ENCODE results near the gene PCDHGA11. TPM values are rescaled to one million over a fixed set of nuclear protein-coding genes. Genes with fewer than 3 reads are reported as not detected.
"Not testable (repeated sequence)": the region's sequence is repeated elsewhere in the genome, so short reads cannot be mapped to it uniquely, and the experiment has no call there.

Gene PCDHGA11
- total RNA-seq (ENCODE audit: insufficient read depth, low replicate concordance) = 7.9 TPM

DNA sequence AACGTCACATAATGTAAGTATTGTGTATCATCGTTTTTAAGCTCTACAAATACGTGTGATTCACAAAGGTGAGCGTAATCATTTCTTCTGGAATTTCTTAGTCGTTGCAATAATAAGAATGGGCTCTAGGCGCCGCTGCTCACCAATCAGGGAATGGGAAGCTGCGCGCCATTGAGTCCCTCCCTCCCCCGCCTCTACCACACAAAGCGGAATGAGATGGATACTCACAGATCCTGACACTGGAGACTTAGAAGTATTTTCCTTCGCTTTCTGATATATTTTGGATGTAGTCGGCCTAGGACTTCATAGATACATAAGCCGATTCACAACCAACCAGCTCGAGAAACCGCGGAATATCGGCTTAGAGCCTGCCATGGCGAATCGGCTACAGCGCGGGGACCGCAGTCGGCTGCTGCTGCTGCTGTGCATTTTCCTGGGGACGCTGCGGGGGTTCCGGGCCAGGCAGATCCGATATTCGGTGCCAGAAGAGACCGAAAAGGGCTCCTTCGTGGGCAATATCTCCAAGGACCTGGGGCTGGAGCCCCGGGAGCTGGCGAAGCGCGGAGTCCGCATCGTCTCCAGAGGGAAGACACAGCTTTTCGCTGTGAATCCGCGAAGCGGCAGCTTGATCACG is at the start of gene PCDHGA11:
PCDHGA11 (plus strand) TSS at position 197 of the 634 bp plus-strand sequence; CDS start at position 374, 177 bp downstream.
- DNase-seq (ENCODE audit: low spot score) = peak; percentile 21

DNA sequence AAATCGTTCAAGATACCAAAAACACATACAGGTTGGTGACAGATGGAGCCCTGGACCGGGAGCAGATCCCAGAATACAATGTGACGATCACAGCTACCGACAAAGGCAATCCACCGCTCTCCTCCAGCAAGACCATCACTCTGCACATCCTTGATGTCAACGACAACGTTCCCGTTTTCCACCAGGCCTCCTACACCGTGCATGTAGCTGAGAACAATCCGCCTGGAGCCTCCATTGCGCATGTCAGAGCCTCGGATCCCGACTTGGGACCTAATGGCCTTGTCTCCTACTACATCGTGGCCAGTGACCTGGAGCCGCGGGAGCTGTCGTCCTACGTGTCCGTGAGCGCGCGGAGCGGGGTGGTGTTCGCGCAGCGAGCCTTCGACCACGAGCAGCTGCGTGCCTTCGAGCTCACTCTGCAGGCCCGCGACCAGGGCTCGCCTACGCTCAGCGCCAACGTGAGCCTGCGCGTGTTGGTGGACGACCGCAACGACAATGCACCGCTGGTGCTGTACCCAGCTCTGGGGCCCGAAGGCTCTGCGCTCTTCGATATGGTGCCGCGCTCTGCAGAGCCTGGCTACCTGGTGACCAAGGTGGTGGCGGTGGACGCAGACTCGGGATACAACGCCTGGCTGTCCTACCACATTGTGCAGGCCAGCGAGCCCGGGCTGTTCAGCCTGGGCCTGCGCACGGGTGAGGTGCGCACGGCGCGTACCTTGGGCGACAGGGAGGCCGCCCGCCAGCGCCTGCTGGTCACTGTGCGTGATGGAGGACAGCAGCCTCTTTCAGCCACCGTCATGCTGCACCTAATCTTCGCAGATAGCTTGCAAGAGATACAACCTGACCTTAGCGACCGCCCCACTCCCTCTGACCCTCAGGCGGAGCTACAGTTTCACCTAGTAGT is 49.0 kb upstream of the PCDHGA11 start:
- no peak for DNase-seq (ENCODE audit: low spot score)

DNA sequence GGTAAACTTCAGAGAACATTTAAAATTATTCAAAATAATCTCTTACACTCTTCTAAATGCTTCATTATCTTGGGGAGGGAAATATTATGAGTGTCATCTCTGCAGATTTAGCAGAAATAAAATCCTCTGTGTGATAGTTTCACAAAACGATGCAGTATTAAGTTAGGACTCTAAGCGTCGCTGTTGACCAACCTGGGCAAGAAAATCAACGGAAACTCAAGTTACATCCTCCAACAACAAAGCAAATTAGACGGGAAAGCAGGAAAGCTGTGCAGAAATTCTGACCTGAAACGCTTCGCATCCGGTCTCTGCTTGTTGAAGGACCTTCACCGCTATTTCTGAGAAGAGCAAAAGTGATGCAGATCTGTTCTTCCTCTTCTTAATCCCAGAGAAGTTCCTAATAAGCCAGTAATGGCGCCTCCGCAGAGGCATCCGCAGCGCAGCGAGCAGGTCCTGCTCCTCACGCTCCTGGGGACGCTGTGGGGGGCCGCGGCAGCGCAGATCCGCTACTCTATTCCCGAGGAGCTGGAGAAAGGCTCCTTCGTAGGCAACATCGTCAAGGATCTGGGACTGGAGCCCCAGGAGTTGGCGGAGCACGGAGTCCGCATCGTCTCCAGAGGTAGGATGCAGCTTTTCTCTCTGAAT is 47.1 kb upstream of the PCDHGA11 start, which contains the start of gene PCDHGA6:
PCDHGA6 (plus strand) TSS at position 219 of the 645 bp plus-strand sequence; CDS start at position 412, 193 bp downstream.
- peak; percentile 7 for DNase-seq (ENCODE audit: low spot score)

DNA sequence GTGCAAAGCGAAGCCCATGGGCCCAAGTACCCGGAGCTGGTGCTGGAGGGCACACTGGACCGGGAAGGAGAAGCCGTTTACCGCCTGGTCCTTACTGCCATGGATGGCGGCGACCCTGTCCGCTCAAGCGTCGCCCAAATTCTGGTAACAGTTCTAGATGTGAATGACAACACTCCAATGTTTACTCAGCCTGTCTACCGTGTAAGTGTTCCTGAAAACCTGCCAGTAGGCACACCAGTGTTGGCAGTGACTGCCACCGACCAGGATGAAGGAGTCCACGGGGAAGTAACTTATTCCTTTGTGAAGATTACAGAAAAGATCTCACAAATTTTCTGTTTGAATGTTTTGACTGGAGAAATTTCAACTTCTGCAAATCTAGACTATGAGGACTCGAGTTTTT is 46.2 kb upstream of the PCDHGA11 start:
- no peak for DNase-seq (ENCODE audit: low spot score)

DNA sequence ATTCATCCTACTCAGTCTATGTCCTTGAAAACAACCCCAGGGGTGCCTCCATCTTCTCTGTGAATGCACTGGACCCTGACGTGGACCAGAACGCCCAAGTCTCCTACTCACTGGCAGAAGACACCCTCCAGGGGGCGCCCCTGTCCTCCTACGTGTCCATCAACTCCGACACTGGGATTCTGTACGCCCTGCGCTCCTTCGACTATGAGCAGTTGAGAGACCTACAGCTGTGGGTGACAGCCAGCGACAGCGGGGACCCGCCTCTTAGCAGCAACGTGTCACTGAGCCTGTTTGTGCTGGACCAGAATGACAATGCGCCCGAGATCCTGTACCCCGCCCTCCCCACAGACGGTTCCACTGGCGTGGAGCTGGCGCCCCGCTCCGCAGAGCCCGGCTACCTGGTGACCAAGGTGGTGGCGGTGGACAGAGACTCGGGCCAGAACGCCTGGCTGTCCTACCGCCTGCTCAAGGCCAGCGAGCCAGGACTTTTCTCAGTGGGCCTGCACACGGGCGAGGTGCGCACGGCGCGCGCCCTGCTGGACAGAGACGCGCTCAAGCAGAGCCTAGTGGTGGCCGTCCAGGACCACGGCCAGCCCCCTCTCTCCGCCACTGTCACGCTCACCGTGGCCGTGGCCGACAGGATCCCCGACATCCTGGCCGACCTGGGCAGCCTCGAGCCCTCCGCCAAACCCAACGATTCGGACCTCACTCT is 45.3 kb upstream of the PCDHGA11 start:
- DNase-seq (ENCODE audit: low spot score) = not testable (repeated sequence)

DNA sequence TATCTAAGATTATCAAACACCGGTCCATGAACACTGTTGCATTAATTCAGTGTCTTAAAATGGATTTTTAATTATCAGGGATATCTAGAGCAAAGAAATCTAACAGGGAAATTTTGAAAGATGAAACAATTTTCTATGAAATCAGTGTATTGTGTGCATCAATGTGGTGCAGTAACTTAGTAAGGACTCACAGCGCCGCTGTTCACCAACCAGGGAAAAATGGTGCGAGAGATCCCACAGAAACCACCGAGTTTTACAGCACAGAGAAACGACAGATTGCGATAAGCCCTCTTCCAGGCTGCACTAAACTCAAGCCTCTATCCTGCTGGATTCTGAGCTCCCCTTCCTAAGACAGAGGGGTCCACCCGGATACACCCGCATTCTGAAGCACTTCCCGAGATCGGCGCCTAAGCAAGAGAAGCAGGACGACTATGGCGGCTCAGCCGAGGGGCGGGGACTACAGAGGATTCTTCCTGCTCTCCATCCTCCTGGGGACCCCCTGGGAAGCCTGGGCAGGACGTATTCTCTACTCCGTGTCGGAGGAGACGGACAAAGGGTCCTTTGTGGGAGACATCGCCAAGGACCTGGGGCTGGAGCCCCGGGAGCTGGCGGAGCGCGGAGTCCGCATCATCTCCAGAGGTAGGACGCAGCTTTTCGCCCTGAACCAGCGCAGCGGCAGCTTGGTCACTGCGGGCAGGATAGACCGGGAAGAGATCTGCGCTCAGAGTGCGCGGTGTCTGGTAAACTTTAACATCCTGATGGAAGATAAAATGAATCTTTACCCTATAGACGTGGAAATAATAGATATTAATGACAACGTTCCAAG is 38.2 kb upstream of the PCDHGA11 start, which contains the start of gene PCDHGA7:
PCDHGA7 (plus strand) TSS at position 274 of the 826 bp plus-strand sequence; CDS start at position 432, 158 bp downstream.
- DNase-seq (ENCODE audit: low spot score) = no peak

DNA sequence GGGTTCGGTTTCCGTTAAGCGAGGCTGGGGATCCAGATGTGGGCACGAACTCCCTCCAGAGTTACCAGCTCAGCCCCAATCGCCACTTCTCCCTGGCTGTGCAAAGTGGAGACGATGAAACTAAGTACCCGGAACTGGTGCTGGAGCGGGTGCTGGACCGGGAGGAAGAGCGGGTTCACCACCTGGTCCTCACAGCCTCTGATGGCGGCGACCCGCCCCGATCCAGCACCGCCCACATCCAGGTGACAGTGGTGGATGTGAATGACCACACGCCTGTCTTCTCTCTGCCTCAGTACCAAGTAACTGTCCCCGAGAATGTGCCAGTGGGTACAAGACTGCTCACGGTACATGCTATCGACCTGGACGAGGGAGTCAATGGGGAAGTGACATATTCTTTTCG is 37.5 kb upstream of the PCDHGA11 start:
- DNase-seq (ENCODE audit: low spot score) = no peak

DNA sequence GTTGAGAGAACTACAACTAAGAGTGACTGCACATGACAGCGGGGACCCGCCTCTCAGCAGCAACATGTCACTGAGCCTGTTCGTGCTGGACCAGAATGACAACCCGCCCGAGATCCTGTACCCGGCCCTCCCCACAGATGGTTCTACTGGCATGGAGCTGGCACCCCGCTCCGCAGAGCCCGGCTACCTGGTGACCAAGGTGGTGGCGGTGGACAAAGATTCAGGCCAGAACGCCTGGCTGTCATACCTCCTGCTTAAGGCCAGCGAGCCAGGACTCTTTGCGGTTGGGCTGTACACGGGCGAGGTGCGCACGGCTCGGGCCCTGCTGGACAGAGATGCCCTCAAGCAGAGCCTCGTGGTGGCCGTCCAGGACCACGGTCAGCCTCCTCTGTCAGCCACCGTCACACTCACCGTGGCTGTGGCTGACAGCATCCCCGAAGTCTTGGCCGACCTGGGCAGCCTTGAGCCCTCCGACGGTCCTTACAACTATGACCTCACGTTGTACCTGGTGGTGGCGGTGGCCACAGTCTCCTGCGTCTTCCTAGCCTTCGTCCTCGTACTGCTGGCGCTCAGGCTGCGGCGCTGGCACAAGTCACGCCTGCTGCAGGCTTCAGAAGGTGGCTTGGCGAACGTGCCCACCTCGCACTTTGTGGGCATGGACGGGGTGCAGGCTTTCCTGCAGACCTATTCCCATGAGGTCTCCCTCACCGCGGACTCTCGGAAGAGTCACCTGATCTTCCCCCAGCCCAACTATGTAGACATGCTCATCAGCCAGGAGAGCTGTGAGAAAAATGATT is 36.2 kb upstream of the PCDHGA11 start:
- DNase-seq (ENCODE audit: low spot score) = no peak

DNA sequence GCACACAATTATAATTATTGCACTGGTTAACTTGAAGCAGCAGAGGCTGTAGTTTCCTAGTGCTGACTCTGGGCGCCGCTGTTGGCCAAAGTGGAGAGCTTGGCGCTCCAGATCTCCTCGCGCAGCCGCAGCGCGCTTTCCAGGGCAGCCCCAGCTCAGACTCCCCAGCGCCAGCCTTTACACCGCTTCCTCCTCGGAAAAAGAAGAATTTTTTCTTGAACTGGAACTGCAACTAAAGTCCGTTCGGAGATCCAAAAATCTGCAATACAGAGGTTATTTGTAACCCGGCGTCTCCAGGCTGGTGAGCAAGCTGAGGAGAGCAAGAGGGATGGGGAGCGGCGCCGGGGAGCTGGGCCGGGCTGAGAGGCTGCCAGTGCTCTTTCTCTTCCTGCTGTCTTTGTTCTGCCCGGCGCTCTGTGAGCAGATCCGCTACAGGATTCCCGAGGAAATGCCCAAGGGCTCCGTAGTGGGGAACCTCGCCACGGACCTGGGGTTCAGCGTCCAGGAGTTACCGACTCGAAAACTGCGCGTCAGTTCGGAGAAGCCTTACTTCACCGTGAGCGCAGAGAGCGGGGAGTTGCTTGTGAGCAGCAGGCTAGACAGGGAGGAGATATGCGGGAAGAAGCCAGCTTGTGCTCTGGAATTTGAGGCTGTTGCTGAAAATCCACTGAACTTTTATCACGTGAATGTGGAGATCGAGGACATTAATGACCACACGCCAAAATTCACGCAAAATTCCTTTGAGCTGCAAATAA is 33.1 kb upstream of the PCDHGA11 start, which contains the start of gene PCDHGB4:
PCDHGB4 (plus strand) TSS at position 142 of the 755 bp plus-strand sequence; CDS start at position 329, 187 bp downstream.
- peak; percentile 6 for DNase-seq (ENCODE audit: low spot score)

DNA sequence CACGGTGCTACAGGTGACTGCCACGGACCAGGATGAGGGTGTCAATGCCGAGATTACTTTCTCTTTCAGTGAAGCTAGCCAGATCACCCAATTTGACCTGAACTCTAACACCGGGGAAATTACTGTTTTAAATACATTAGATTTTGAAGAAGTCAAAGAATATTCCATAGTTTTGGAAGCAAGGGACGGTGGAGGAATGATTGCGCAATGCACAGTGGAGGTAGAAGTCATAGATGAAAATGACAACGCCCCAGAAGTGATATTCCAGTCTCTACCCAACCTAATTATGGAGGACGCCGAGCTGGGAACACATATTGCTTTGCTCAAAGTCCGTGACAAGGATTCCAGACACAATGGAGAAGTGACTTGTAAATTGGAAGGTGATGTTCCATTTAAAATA is 32.2 kb upstream of the PCDHGA11 start:
- no peak for DNase-seq (ENCODE audit: low spot score)

DNA sequence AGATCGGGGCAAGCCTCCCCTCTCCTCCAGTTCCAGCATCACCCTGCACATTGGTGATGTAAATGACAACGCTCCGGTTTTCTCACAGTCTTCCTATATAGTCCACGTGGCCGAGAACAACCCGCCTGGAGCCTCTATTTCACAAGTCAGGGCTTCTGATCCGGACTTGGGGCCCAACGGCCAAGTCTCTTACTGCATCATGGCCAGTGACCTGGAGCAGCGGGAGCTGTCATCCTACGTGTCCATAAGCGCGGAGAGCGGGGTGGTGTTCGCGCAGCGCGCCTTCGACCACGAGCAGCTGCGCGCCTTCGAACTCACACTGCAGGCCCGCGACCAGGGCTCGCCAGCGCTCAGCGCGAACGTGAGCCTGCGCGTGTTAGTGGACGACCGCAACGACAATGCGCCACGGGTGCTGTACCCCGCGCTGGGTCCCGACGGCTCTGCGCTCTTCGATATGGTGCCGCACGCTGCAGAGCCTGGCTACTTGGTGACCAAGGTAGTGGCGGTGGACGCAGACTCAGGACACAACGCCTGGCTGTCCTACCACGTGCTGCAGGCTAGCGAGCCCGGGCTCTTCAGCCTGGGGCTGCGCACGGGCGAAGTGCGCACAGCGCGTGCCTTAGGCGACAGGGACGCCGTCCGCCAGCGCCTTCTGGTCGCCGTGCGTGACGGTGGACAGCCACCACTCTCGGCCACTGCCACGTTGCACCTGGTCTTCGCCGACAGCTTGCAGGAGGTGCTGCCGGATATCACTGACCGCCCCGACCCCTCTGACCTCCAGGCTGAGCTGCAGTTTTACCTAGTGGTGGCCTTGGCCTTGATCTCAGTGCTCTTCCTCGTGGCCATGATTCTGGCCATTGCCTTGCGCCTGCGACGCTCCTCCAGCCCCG is 31.5 kb upstream of the PCDHGA11 start:
- DNase-seq (ENCODE audit: low spot score) = no peak

DNA sequence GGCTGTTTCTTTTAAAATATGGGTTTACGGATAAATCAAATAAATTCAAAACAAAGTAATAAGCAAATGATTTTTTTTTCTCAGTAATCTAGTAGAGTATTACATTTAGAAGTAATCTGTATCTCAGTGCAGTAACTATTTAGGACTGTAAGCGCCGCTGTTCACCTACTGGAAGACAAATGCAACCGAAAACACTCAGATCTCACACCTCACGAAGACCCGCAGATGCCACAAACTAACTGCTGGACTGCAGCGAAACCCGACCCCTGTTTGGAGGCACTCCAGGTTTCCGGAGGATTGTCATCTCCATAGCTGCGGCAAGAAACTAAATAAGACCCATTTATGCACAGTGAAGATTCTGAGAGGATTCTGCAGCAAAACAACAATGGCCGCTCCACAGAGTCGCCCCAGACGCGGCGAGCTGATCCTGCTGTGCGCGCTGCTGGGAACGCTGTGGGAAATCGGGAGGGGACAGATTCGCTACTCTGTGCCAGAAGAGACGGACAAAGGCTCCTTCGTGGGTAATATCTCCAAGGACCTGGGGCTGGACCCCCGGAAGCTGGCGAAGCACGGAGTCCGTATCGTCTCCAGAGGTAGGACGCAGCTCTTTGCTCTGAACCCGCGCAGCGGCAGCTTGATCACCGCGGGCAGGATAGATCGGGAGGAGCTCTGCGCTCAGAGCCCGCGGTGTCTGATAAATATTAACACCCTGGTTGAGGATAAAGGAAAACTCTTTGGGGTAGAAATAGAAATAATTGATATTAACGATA is 28.2 kb upstream of the PCDHGA11 start, which contains the start of gene PCDHGA8:
PCDHGA8 (plus strand) TSS at position 205 of the 770 bp plus-strand sequence; CDS start at position 386, 181 bp downstream.
- DNase-seq (ENCODE audit: low spot score) = no peak

DNA sequence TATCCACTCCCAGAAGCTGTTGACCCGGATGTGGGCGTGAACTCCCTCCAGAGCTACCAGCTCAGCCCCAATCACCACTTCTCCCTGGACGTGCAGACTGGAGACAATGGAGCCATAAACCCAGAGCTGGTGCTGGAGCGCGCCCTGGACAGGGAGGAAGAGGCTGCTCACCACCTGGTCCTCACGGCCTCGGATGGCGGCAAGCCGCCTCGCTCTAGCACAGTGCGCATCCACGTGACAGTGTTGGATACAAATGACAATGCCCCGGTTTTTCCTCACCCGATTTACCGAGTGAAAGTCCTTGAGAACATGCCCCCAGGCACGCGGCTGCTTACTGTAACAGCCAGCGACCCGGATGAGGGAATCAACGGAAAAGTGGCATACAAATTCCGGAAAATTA is 27.6 kb upstream of the PCDHGA11 start:
- DNase-seq (ENCODE audit: low spot score) = no peak

DNA sequence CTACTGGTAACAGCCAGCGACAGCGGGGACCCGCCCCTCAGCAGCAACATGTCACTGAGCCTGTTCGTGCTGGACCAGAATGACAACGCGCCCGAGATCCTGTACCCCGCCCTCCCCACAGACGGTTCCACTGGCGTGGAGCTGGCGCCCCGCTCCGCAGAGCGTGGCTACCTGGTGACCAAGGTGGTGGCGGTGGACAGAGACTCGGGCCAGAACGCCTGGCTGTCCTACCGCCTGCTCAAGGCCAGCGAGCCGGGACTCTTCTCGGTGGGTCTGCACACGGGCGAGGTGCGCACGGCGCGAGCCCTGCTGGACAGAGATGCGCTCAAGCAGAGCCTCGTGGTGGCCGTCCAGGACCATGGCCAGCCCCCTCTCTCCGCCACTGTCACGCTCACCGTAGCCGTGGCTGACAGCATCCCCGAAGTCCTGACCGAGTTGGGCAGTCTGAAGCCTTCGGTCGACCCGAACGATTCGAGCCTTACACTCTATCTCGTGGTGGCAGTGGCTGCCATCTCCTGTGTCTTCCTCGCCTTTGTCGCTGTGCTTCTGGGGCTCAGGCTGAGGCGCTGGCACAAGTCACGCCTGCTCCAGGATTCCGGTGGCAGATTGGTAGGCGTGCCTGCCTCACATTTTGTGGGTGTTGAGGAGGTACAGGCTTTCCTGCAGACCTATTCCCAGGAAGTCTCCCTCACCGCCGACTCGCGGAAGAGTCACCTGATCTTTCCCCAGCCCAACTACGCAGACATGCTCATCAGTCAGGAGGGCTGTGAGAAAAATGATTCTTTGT is 26.3 kb upstream of the PCDHGA11 start:
- not testable (repeated sequence) for DNase-seq (ENCODE audit: low spot score)

DNA sequence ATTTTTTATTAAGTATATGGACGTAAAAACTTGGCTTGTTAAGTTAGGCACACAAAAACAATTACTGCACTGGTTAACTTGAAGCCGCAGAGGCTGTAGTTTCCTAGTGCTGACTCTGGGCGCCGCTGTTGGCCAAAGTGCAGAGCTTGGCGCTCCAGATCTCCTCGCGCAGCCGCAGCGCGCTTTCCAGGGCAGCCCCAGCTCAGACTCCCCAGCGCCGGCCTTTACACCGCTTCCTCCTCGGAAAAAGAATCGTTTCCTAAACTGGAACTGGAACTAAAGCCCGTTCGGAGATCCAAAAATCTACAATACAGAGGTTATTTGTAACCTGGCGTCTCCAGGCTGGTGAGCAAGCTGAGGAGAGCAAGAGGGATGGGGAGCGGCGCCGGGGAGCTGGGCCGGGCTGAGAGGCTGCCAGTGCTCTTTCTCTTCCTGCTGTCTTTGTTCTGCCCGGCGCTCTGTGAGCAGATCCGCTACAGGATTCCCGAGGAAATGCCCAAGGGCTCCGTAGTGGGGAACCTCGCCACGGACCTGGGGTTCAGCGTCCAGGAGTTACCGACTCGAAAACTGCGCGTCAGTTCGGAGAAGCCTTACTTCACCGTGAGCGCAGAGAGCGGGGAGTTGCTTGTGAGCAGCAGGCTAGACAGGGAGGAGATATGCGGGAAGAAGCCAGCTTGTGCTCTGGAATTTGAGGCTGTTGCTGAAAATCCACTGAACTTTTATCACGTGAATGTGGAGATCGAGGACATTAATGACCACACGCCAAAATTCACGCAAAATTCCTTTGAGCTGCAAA is 22.9 kb upstream of the PCDHGA11 start, which contains the start of gene PCDHGB5:
PCDHGB5 (plus strand) TSS at position 192 of the 796 bp plus-strand sequence; CDS start at position 373, 181 bp downstream.
- peak; percentile 21 for DNase-seq (ENCODE audit: low spot score)

Data from umbilical cord (tissue), 2 donors.